Esophagus muscularis mucosa (tissue), 4 donors: ENCODE data around the gene LIPT2.

ENCODE experiments used
- CTCF ChIP-seq, 3 experiments: fragments of 200-600 bp in 2 of 3; fragments of 450-650 bp in 1 of 3; sonication (generic) in 2 of 3; IDR thresholded peaks; one replicate each; pipeline ENCODE4 v1.5.1; 2017 to 2019; ENCODE audit warnings: antibody characterized with exemption in 3 of 3, mild to moderate bottlenecking in 2 of 3, moderate library complexity in 1 of 3
- EP300 ChIP-seq: sonication (generic); formaldehyde crosslinking; IDR thresholded peaks from one replicate; pipeline ENCODE4 v1.6.1; 2017; ENCODE audit warnings: antibody characterized with exemption
- POLR2A ChIP-seq: fragments of 450-650 bp; IDR thresholded peaks from one replicate; pipeline ENCODE4 v1.6.1; 2017; ENCODE audit warnings: antibody characterized with exemption, moderate library complexity, mild to moderate bottlenecking, low read depth
- POLR2AphosphoS5 ChIP-seq, 2 donors: sonication (generic); formaldehyde crosslinking; IDR thresholded peaks; one replicate each; pipeline ENCODE4 v1.6.1; 2017; ENCODE audit warnings: antibody characterized with exemption in 2 of 2

GRCh38 chr11:74506823-74507222, 13.3 kb upstream of the LIPT2 start:
- TF ChIP-seq CTCF (IDR thresholded peaks at IDR 0.05), result no peak
- TF ChIP-seq POLR2A, result no peak
- no peak for TF ChIP-seq POLR2AphosphoS5 (IDR thresholded peaks at IDR 0.05)
- TF ChIP-seq EP300, result no peak
